Gastroesophageal sphincter (tissue), 3 donors: Measurements from ENCODE around the gene DEFB119.
"Not testable (repeated sequence)": the region's sequence is repeated elsewhere in the genome, so short reads cannot be mapped to it uniquely, and the experiment has no call there.

Experiments used
- CTCF ChIP-seq, 4 experiments: fragments of 200-600 bp in 2 of 4; fragments of 450-650 bp in 2 of 4; sonication (generic) in 1 of 4; IDR thresholded peaks; one replicate each; pipeline ENCODE4 v1.5.1; 2017 to 2019; ENCODE audit warnings: antibody characterized with exemption in 4 of 4, mild to moderate bottlenecking in 2 of 4, moderate library complexity in 2 of 4
- EP300 ChIP-seq: sonication (generic); formaldehyde crosslinking; IDR thresholded peaks from one replicate; pipeline ENCODE4 v1.6.1; 2017; ENCODE audit warnings: antibody characterized with exemption, mild to moderate bottlenecking
- POLR2A ChIP-seq, 2 donors: fragments of 450-650 bp; IDR thresholded peaks; one replicate each; pipeline ENCODE4 v1.6.1; 2017; ENCODE audit warnings: antibody characterized with exemption in 2 of 2, mild to moderate bottlenecking in 2 of 2, moderate library complexity in 1 of 2
- POLR2AphosphoS5 ChIP-seq: sonication (generic); formaldehyde crosslinking; IDR thresholded peaks from one replicate; pipeline ENCODE4 v1.6.1; 2017; ENCODE audit warnings: antibody characterized with exemption

DNA sequence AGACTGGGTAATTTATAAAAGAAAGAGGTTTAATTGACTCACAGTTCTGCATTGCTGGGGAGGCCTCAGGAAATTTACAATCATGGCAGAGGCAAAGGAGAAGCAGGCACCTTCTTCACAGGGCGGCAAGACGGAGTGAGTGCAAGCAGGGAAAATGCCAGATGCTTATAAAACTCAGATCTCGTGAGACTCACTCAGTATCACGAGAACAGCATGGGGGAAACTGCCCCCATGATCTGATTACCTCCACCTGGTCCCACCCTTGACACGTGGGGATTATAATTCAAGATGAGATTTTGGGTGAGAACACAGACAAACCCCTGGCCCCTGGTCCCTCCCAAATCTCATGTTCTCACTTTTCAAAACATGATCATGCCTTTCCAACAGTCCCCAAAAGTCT, 26.1 kb downstream of the DEFB119 start:
- TF ChIP-seq POLR2AphosphoS5; CTCF (IDR thresholded peaks at IDR 0.05); POLR2A (IDR thresholded peaks at IDR 0.05); EP300: not testable (repeated sequence)
